Measurements from ENCODE around the gene TCF3. TPM values are rescaled to one million over a fixed set of nuclear protein-coding genes. Genes with fewer than 3 reads are reported as not detected.

Gene TCF3
- total and polyA plus RNA-seq, 2 donors (not counting 3 experiments of a cell fraction or from before 2014, with no cell fraction given), result 147 to 193 TPM

- Histone ChIP-seq H3K79me2 (ENCODE audit: control insufficient read depth, insufficient read depth, low read length) (peaks cover 22% of the 10 kb centered on the region), H4K20me1 (replicated peaks; ENCODE audit: control insufficient read depth, extremely low read depth, insufficient read depth, low read length) (no peaks in the 10 kb centered on the region), H3K9me1 (replicated peaks; ENCODE audit: control insufficient read depth, extremely low read depth, insufficient read depth, low read length) (no peaks in the 10 kb centered on the region), H3K27ac (ENCODE audit: insufficient read depth, low read depth, low read length) (no peak overlapping the region), H3K4me3 (replicated peaks in 1 of 3; ENCODE audit: insufficient read depth in 1 of 3, low read depth in 1 of 3, low read length in 3 of 3) (no peak overlapping the region), H3K27me3 (ENCODE audit: control insufficient read depth in 2 of 2, insufficient read depth in 2 of 2, low read length in 2 of 2) (no peaks in the 10 kb centered on the region), H3K4me1 (ENCODE audit: control insufficient read depth, extremely low read depth, insufficient read depth, low read length) (no peaks in the 10 kb centered on the region), H2AFZ (ENCODE audit: low read depth, low read length) (no peak overlapping the region), H3K4me2 (ENCODE audit: insufficient read depth, low read length) (no peak overlapping the region), H3K36me3 (ENCODE audit: control insufficient read depth in 2 of 2, extremely low read depth in 1 of 2, insufficient read depth in 2 of 2, low read length in 2 of 2) (peaks cover 4 to 32% of the 10 kb centered on the region in 2 experiments), H3K9ac (replicated peaks; ENCODE audit: extremely low read depth, insufficient read depth, low read length) (no peak overlapping the region), H3K9me3 (replicated peaks; ENCODE audit: control insufficient read depth, insufficient read depth, low read length) (no peaks in the 10 kb centered on the region)
- no peak for TF ChIP-seq FOS (IDR thresholded peaks at IDR 0.05; ENCODE audit: borderline replicate concordance, insufficient read depth, low read length)
- BruUV-seq (replicated peaks), result no TSS peak
- no peak for DNase-seq (ENCODE audit: low read depth, low spot score)
- ChIA-PET POLR2A (no interaction called here), CTCF (no interaction called here)
- intact Hi-C loops (cut with micrococcal nuclease), result no loop called here
- dilution Hi-C loops (cut with MboI; ENCODE audit: extremely low pct_ligation_motif_present, low sequenced_read_pairs), result no loop called here
- no peak for FAIRE-seq
Observed at GRCh38 chr19:1633269-1633826, 19.1 kb downstream of the TCF3 start.

GRCh38 chr19:1632462-1633268 lies 19.8 kb downstream of the TCF3 start:
- H3K9me3 ChIP-seq (replicated peaks; ENCODE audit: control insufficient read depth, insufficient read depth, low read length), result no peaks in the 10 kb centered on the region
- ChIA-PET POLR2A (no interaction called here), CTCF (no interaction called here)
- H3K4me1 ChIP-seq (ENCODE audit: control insufficient read depth, extremely low read depth, insufficient read depth, low read length), result no peaks in the 10 kb centered on the region
- peaks cover 18% of the 10 kb centered on the region for H3K79me2 ChIP-seq (ENCODE audit: control insufficient read depth, insufficient read depth, low read length)
- no peak overlapping the region for H2AFZ ChIP-seq (ENCODE audit: low read depth, low read length)
- DNase-seq (ENCODE audit: low read depth, low spot score) (no peak), FAIRE-seq (no peak)
- dilution Hi-C loops (cut with MboI; ENCODE audit: extremely low pct_ligation_motif_present, low sequenced_read_pairs), result no loop called here
- no peak overlapping the region for H3K4me2 ChIP-seq (ENCODE audit: insufficient read depth, low read length)
- H3K9me1 ChIP-seq (replicated peaks; ENCODE audit: control insufficient read depth, extremely low read depth, insufficient read depth, low read length), result no peaks in the 10 kb centered on the region
- no peak overlapping the region for H3K4me3 ChIP-seq (replicated peaks in 1 of 3; ENCODE audit: insufficient read depth in 1 of 3, low read depth in 1 of 3, low read length in 3 of 3)
- H3K27me3 ChIP-seq (ENCODE audit: control insufficient read depth in 2 of 2, insufficient read depth in 2 of 2, low read length in 2 of 2), result no peaks in the 10 kb centered on the region
- no peak overlapping the region for H3K27ac ChIP-seq (ENCODE audit: insufficient read depth, low read depth, low read length)
- no peaks in the 10 kb centered on the region for H4K20me1 ChIP-seq (replicated peaks; ENCODE audit: control insufficient read depth, extremely low read depth, insufficient read depth, low read length)
- intact Hi-C loops (cut with micrococcal nuclease), result no loop called here
- TF ChIP-seq EZH2 (IDR thresholded peaks at IDR 0.05; ENCODE audit: borderline replicate concordance, low read depth, low read length, severe bottlenecking) (no peak), POLR2A (IDR thresholded peaks at IDR 0.05; ENCODE audit: low read depth, low read length) (no peak), MAX (IDR thresholded peaks at IDR 0.05; ENCODE audit: insufficient read depth, insufficient read length) (no peak), CTCF (IDR thresholded peaks at IDR 0.05; ENCODE audit: extremely low read depth in 1 of 2, insufficient read depth in 1 of 2, low read depth in 1 of 2, low read length in 2 of 2) (no peak), GATA2 (IDR thresholded peaks at IDR 0.05; ENCODE audit: insufficient read depth, insufficient read length, low read depth, low read length) (no peak), FOS (IDR thresholded peaks at IDR 0.05; ENCODE audit: borderline replicate concordance, insufficient read depth, low read length) (no peak), JUN (IDR thresholded peaks at IDR 0.05; ENCODE audit: borderline replicate concordance, insufficient read depth, insufficient read length, low read depth) (no peak), POLR2AphosphoS5 (IDR thresholded peaks at IDR 0.05; ENCODE audit: insufficient read depth, low read depth, low read length) (no peak), MYC (IDR thresholded peaks at IDR 0.05; ENCODE audit: low read depth, low read length) (no peak)
- no peak overlapping the region for H3K9ac ChIP-seq (replicated peaks; ENCODE audit: extremely low read depth, insufficient read depth, low read length)
- peaks cover 4 to 32% of the 10 kb centered on the region in 2 experiments for H3K36me3 ChIP-seq (ENCODE audit: control insufficient read depth in 2 of 2, extremely low read depth in 1 of 2, insufficient read depth in 2 of 2, low read length in 2 of 2)
- BruUV-seq (replicated peaks), result no TSS peak
